Activated T-helper 1 cell treated with Interleukin-2 at 50 U/mL for 16 hours (primary cell): ENCODE data around the gene TNFRSF21.
A peak's percentile ranks its signal among the peaks of the same experiment; 100 is the strongest.
"Not testable (repeated sequence)": the region's sequence is repeated elsewhere in the genome, so short reads cannot be mapped to it uniquely, and the experiment has no call there.

Experiments used
- DNase-seq: peaks from one replicate; pipeline ENCODE4 v3.0.0-alpha.2; 2020; ENCODE audit warnings: low read depth

Gene TNFRSF21, protein sequence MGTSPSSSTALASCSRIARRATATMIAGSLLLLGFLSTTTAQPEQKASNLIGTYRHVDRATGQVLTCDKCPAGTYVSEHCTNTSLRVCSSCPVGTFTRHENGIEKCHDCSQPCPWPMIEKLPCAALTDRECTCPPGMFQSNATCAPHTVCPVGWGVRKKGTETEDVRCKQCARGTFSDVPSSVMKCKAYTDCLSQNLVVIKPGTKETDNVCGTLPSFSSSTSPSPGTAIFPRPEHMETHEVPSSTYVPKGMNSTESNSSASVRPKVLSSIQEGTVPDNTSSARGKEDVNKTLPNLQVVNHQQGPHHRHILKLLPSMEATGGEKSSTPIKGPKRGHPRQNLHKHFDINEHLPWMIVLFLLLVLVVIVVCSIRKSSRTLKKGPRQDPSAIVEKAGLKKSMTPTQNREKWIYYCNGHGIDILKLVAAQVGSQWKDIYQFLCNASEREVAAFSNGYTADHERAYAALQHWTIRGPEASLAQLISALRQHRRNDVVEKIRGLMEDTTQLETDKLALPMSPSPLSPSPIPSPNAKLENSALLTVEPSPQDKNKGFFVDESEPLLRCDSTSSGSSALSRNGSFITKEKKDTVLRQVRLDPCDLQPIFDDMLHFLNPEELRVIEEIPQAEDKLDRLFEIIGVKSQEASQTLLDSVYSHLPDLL

DNA sequence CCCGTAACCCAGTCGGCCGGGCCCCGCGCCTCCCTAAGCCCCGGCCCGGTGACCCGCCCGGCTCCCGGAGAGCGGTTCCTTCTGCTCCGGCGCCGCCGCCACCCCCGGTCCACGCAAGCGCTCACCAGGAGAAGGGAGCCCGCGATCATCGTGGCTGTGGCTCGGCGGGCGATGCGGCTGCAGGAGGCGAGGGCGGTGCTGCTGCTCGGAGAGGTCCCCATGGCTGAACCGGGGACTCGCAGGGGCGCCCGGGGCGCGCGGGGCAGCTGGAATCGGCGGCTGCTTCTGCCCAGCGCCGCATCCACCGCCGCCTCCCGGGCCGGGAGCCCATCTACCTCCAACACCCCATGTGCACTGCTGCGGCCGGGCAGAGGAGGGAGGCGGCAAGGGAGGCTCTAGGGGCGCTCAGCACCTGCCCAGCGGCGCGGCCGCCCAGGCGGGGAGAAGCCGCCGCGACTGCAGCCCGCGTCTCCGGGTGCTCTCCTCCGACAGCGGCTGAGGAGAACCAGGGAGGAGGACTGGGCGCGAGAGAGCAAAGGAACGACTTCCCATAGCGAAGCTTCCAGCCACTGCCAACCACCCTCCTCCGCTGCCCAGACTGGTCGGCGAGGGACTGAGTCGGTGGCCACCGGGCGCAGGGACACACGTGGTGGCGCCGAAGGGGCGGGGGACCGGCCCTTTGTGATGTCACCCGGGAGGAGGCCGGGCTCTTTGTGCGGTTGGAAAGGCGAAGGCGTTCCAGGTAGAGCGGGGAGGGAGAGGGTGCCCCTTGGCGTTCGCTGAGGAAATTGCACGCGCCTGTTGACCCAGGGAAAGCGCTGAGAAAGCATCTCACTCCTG lies at the start of gene TNFRSF21:
Gene TNFRSF21 (minus strand): TSS at position 615 of the 840 bp plus-strand sequence. CDS start 394 bp downstream, at position 221.
- DNase-seq, result peak; percentile 39

DNA sequence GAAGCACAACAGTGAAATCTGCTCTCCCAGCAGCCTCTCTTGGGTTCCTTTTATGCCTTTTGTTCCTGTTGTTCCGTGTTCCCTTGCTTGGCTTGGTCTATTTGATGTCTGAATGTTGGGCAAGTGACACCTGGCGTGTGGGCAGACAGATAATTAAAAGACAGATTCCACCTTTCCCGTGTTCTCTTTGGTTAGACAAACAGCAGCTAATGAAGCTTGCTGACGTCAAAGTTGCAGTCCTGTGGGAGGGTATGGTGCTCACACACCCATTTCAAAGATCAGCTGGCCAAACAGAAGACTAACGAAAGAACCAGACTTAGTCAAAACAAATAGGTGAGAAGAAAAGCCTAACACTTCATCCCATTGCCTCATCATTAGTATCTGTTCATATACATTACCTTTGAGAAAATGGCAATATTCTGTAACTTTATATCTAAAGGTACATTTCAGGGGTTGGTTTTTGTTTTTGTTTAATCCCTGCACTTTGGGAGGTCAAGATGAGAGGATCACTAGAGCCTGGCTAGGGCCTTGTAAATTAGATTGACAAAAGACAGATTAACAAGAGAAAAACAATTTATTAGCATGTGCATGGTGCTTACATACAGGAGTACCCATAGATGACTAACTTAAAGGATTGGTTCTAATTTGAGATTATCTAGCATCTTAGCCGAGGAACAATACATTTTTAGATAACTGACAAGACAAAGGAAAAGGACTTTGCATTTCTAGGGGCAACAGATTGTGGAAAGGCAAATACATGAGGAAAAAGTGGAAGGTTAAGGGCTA lies 48.9 kb upstream of the TNFRSF21 start:
- no peak for DNase-seq

DNA sequence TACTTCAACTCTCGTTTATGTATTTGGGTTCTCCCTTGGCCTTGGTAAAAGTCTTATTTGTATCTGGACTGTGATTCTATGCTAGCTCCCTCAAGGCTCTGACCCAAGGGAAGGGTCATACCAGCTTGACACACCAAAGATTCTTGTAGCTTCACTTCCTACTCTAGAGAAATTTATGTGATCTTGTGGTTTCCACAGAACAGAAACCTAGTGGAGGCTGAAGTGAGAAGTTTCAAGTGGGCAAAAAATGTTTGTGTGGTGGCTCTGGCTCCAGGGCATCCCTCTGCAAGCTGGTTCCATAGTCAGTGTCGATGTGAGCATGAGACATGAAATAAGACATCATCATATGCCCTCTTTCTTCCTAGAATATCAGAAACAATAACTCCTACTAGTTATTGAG lies 48.1 kb upstream of the TNFRSF21 start:
- DNase-seq, result no peak

DNA sequence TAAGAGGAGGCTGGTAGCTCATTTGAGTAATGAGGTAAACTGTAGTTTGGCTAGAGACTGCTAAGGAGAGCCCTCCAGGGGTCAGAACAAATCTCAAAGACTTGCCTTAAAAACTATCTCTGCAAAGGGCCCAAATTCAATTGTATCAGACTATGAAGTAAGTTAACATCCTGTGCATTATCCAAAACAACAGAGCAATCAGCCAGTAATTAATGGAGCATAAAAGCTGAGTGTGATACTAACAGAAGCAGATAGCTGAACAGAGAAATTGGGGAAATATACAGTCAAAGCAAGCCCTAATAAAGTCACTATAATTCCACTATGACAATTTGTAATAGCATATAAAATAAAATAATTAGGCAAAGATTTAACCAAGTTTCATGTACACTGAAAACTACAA lies 45.8 kb upstream of the TNFRSF21 start:
- DNase-seq, result no peak

DNA sequence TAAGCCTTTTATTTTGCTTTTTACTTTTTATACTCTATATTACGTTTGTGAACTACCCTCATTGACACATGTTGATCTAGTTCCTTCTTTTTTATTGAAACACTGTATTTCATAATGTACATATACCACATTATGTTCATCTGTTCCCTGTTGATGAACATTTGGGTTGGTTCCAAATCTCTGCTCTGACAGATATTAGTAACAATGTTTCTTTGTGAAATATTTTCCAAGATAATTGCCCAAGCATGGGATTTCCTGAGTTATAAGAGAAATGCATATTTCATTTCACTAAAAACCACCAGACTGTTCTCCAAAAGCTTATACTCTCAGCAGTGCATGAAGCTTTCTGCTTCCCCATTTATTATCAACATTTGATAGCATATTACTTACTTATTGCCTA lies 44.2 kb upstream of the TNFRSF21 start:
- no peak for DNase-seq

DNA sequence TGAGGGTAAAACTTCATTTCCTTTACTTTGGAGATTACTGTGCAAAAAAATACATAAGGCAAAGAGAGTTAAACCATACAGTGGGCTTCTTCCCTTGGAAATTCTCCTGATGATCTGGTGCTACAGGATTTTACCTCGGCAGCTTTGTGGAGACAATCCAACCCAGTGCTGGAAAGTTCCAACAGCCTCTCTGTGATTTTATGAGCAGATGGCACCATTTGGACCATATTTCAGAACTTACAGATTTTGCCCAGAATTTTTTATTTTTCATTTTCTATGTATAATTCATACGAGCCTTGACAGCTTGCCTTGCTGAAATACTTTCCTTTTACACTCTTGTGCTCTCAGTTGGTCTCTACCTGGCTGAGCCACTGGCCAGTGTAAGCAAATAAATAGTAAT lies 43.3 kb upstream of the TNFRSF21 start:
- no peak for DNase-seq

DNA sequence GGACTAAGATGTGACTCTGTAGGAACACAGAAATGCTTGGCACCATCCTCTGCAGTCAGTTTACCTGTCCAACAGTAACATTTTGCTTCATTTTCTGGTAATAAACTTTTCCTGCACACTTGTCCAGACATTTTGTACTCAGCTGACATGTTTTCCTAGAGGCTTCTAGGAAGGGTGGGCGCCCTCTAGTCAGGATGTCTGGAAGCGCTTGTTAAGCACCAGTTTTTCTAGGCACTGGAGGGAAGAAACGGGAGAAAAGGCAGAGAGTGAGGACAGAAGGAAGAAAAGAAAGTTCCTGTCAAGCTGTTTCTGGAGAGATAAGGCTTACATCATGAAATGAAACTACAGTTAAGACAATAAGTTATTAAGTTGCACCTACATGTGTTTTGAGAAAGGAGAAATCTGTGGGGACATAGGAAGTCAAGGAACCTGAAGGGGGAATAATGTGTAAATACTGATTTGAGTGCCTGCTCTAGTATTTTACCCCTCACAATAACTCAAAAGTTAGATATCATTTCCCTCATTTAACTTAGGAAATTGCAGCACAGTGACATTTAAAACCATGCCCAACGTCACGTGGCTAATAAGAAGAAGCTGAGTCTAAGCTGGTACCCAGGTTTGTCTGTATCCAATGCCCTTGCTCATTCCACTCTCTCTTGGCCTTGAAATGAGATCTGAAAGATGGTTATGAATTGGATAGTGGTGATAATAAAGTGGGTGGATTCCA lies 42.7 kb upstream of the TNFRSF21 start:
- DNase-seq, result no peak

DNA sequence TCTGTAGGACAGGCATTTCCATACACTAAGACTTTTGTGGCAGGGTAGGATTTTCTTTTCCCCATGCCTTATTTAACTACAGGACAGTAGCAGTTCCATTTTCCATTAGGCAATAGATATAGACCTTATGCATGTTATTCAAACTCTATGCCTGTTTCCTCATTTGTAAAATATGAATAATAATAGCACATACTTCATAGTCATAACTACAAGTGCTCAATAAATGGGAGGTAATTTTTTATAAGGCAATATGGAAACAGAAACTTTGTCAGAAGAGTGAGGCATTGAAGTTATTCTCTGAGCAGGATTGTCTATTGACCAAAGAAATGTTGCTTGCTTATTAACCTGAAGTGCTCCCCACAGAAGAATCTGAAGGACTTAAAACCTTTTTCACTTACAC lies 41.9 kb upstream of the TNFRSF21 start:
- DNase-seq, result no peak

DNA sequence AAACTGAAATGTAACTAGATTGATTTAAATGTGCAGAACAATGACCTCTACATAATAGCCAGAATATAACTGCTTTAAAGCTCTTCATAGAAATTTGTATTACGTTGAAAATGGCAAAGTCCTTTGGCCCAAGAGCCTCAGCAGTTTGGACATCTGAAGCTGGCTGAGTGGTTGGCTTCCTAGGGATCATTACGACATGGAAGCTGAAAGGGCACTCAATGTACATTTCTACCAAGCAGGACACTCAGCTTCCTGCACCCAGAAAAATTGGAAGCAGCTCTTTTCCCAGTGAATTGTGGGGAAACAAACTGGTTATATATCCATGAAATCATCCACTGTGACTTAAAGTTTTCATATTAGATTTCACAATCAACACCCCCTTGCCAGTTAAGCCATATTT lies 40.2 kb upstream of the TNFRSF21 start:
- DNase-seq, result no peak

DNA sequence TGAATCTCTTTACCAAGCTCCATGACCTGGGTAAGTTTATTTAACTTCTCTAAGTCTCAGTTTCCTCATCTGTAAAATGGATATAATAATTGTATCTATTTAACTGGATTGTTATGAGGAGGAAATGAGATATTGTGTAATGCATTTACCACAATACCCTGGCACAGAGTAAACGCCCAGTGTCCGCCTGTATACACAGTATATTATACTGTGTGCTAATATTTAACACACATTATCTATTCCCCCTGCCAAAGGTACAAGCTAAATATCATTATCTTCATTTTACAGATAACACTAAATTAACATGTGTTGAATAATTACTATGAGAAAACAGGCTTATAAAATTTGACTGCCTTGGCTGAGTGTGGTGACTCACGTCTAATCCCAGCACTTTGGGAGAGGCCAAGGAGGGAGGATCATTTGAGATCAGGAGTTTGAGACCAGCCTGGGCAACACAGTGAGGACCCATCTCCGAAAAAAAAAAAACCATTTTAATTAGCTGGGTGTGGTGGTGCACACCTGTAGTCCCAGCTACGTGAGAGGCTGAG lies 38.7 kb upstream of the TNFRSF21 start:
- no peak for DNase-seq

DNA sequence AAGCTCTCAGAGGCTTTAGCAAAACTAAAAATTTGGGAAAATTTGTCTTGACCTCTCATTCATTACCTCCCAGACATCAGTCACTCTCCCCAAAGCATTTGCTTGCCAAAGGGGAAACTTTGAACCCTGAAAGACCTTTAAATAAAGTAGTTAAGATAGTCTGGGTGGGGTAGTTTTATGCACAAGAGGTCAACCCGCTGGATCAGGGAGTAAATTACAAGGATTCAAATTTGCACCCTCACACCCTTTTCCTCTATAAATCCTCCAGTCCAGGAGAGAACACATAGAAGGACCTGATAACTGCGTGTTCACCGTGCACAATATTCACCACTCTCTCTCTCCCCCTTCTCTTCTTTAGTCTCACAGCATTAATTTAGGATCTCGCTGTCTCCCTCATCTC lies 36.1 kb upstream of the TNFRSF21 start:
- no peak for DNase-seq

DNA sequence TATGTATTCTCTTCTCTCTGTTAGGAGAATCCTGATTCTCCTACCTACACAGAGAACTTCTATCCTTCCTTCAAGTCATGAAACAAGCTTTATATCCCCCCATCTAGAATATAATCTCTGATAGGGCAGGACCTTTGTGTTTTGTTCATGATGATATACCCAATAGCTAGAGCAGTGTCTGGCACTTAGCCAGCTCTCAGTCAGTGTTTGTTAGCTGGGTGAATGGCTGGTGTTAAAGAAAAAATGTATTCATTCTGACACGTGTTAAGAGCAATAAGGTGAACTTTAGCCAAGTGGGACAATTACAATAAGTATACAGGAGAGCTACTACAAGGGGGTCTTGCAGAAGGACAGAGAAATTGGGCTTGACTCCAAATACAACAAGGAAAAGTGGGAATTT lies 34.3 kb upstream of the TNFRSF21 start:
- DNase-seq, result no peak

DNA sequence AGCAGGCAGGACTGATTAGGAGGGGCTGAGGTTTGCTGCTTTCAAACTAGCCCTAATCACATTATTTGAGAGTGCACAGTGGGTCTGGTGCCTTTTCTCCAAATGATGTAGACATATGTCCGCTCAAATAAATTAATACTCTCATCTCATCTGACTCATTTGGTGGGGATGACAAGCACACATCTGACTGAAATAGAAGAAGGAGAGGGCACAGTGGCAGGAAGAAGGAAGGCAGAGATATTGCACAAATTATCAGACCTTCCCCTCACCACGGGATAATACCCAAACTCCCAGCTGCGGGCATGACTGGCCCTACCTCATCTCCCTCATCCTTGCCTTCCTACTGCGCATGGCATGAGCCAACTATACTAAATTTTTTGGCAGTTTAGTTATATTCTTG lies 33.9 kb upstream of the TNFRSF21 start:
- no peak for DNase-seq

DNA sequence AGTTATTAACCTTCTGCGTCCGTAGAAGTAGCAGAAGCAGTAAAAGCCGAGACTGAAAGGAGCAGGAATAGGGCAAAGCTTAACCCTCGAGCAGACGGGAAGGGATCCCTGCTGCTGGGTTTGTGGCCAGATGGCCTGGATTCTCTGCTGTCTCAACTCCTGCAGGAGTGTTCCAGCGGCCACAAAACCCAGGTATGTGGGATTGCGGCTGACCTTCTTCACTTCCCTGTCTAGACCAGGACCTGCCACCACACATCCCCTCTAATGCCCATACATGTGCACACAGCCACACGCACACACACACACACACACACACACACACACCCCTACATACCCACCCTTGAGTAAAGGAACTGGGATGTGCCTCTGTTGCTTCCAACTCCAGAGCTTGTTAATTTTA lies 33.1 kb upstream of the TNFRSF21 start:
- DNase-seq, result no peak

DNA sequence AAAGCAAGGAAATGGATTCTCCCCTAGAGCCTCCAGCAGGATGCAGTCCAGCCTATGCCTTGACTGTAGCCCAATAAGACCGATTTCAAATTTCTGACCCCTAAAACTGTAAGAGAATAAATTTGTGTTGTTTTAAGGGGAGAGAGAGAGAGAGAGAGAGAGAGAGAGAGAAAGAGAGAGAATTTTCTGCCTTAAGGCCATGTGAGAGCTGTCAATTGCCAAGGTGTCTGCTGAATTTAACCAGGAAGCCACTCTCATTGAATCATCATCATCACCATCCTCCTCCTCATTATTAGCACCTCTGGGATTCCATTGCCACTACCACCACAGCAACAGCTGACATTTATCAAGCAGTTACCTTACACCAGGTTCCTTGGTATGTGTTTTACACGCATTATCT lies 27.8 kb upstream of the TNFRSF21 start:
- no peak for DNase-seq

DNA sequence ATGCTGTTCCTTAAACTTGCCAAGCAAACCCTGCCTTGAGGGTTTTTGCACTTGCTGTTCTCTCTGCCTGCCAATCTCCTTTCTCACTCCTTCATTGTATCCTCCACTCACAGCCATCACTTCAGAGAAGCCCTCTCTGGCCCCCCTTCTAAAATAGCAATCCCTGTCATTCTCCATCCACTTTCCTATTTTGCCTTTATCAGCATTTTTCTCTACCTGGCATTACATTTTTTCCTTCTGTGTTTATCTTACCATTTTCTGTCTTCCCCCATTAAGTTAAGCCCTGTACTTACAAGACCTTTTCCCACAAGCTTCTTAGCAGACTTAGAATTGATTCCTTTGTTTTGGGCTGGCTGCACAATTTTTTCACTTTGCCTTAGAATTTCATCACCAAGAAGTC lies 26.6 kb upstream of the TNFRSF21 start:
- DNase-seq, result no peak

DNA sequence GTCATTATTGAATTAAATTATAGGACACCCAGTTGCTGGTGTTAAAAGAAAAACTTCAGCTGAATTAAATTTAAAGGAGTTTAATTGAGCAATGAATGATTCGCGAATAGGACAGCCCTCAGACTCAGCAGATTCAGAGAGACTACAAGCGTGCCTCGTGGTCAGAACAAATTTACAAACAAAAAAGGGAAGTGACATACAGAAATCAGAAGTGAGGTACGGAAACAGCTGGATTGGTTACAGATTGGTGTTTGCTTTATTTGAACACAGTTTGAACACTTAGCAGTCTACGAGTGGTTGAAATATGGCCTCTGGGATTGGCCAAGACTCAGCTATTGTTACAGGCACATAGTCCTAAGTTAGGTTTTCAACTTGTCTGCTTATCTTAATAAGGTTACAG lies 25.8 kb upstream of the TNFRSF21 start:
- no peak for DNase-seq

DNA sequence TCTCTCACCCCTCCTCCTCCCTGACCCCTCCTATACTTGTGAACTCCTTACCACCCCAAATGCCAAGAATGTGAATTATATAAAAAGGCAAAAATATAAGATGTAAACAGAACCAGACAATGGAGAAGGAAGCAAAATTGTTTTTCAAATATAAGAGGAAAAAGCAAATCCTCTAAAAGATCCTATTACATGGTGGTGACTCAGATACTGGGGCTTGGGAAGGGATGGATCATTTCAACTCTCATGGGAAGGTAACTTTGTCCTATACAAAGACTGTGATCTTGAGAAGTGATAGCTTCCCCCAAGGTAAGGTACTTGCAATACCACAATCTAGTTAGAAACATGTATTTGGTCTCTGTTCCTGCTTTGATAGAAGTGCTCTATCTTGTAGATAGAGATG lies 24.6 kb upstream of the TNFRSF21 start:
- DNase-seq, result no peak

DNA sequence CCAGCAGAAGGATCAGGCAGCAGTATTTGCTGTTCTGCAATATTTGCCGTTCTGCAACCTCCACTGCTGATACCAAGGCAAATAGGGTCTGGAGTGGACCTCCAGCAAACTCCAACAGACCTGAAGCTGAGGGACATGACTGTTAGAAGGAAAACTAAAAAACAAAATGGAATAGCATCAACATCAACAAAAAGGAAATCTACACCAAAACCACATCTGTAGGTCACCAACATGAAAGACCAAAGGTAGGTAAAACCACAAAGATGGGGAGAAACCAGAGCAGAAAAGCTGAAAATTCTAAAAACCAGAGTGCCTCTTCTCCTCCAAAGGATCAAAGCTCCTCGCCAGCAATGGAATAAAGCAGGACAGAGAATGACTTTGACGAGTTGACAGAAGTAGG lies 18.9 kb upstream of the TNFRSF21 start:
- DNase-seq, result not testable (repeated sequence)

DNA sequence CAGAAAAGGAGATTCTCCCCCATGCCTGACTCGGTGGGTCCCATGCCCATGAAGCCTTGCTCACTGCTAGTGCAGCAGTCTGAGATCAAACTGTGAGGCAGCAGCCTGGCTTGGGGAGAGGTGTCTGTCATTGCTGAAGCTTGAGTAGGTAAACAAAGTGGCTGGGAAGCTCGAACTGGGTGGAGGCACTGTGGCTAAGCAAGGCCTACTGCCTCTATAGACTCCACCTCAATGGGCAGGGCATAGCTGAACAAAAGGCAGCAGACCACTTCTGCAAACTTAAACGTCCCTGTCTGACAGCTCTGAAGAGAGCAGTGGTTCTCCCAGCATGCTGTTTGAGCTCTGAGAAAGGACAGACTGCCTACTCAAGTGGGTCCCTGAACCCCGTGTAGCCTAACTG lies 18.4 kb upstream of the TNFRSF21 start:
- DNase-seq, result not testable (repeated sequence)

DNA sequence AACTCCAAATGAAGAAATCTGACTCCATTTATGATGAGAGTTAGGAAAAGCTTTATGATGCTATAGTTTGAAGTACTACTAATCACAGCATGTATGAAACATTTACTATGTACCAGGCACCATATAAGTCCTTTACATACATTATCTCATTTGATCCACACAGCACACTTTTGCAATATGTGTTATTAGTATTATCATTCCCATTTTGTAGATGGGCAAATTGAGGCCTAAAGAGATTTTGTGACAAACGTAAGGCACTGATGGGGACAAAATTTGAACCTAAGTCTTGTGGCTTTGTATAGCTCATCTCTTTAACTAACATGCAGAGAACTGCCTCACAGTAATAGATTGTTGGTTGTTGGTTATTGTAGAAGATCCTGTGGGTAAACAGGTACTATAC lies 14.2 kb upstream of the TNFRSF21 start:
- DNase-seq, result no peak
